ENCODE data around the gene CACNA1F.

The CACNA1F gene

GRCh38 chrX:49197543-49198087, 35.5 kb downstream of the CACNA1F start:
- H3F3A ChIP-seq (ENCODE audit: insufficient read depth, low read length), result no peaks in the 10 kb centered on the region
- no peak overlapping the region for H2AFZ ChIP-seq (ENCODE audit: low read length)
- H3K4me3 ChIP-seq (ENCODE audit: low read depth, low read length, poor library complexity, severe bottlenecking), result no peak overlapping the region
- no peaks in the 10 kb centered on the region for H4K20me1 ChIP-seq (ENCODE audit: insufficient read depth, low read length)
- no peaks in the 10 kb centered on the region for H3K79me2 ChIP-seq (ENCODE audit: insufficient read depth, low read length)
- H3K4me1 ChIP-seq (ENCODE audit: insufficient read depth, low read length, severe bottlenecking), result peaks cover 10% of the 10 kb centered on the region
- no peak overlapping the region for H3K27ac ChIP-seq (ENCODE audit: low read depth, low read length, poor library complexity, severe bottlenecking)
- TF ChIP-seq EZH2 (IDR thresholded peaks at IDR 0.05; ENCODE audit: borderline replicate concordance, low read length) (no peak), CTCF (IDR thresholded peaks at IDR 0.05; ENCODE audit: low read length) (no peak)
- no peaks in the 10 kb centered on the region for H3K9me3 ChIP-seq (ENCODE audit: low read length)
- H3K27me3 ChIP-seq (ENCODE audit: insufficient read depth, low read length), result no peaks in the 10 kb centered on the region
- no peaks in the 10 kb centered on the region for H3K9me2 ChIP-seq (ENCODE audit: low read depth, low read length)
- H3K4me2 ChIP-seq (ENCODE audit: low read length), result no peak overlapping the region
- H3K9ac ChIP-seq (ENCODE audit: low read length), result no peak overlapping the region
- H3K36me3 ChIP-seq (ENCODE audit: insufficient read depth, low read length), result no peaks in the 10 kb centered on the region

GRCh38 chrX:49193542-49193964, 39.6 kb downstream of the CACNA1F start:
- Histone ChIP-seq H3K27ac (ENCODE audit: low read depth, low read length, poor library complexity, severe bottlenecking) (no peak overlapping the region), H3K9ac (ENCODE audit: low read length) (no peak overlapping the region), H4K20me1 (ENCODE audit: insufficient read depth, low read length) (no peaks in the 10 kb centered on the region), H3K9me2 (ENCODE audit: low read depth, low read length) (no peaks in the 10 kb centered on the region), H3K4me2 (ENCODE audit: low read length) (no peak overlapping the region), H3K27me3 (ENCODE audit: insufficient read depth, low read length) (no peaks in the 10 kb centered on the region), H3K4me3 (ENCODE audit: low read depth, low read length, poor library complexity, severe bottlenecking) (no peak overlapping the region), H3K4me1 (ENCODE audit: insufficient read depth, low read length, severe bottlenecking) (peaks cover 12% of the 10 kb centered on the region), H3K79me2 (ENCODE audit: insufficient read depth, low read length) (no peaks in the 10 kb centered on the region), H2AFZ (ENCODE audit: low read length) (no peak overlapping the region), H3K9me3 (ENCODE audit: low read length) (no peaks in the 10 kb centered on the region), H3F3A (ENCODE audit: insufficient read depth, low read length) (no peaks in the 10 kb centered on the region), H3K36me3 (ENCODE audit: insufficient read depth, low read length) (no peaks in the 10 kb centered on the region)
- TF ChIP-seq CTCF (IDR thresholded peaks at IDR 0.05; ENCODE audit: low read length) (no peak), EZH2 (IDR thresholded peaks at IDR 0.05; ENCODE audit: borderline replicate concordance, low read length) (no peak)

DNA sequence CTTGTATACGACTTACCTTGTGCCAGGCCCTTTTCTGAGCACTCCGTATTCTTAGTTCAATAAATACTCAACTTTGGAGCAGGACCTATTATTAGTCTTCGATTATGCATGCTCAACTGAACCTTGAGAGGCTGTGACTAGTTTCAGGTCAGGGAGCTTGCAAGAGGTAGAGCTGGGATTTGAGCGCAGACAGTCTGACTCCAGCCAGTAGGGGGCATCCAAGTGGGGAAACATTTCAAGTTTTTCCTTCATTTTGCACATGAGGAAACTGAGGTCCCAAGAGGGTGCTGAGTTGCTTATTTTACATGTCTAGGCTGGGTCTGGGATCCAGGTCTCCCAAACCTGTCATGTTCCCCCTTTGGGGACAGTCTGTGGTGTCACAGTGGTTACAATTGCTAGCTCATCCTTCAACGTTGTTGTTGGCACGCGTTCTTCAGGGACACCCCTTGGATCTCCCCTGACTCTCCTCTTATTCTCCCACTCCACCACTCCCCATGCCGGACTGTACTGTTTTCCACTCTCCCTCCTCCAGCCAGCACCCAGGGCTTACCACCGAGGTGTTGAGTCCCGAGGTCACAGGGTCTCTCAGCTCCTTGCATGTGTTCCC, 40.3 kb downstream of the CACNA1F start:
- Histone ChIP-seq H2AFZ (ENCODE audit: low read length) (no peak overlapping the region), H3K9me3 (ENCODE audit: low read length) (no peaks in the 10 kb centered on the region), H3F3A (ENCODE audit: insufficient read depth, low read length) (no peaks in the 10 kb centered on the region), H3K4me1 (ENCODE audit: insufficient read depth, low read length, severe bottlenecking) (peaks cover 12% of the 10 kb centered on the region), H3K36me3 (ENCODE audit: insufficient read depth, low read length) (no peaks in the 10 kb centered on the region), H4K20me1 (ENCODE audit: insufficient read depth, low read length) (no peaks in the 10 kb centered on the region), H3K4me3 (ENCODE audit: low read depth, low read length, poor library complexity, severe bottlenecking) (peak overlapping the region; percentile 78), H3K9me2 (ENCODE audit: low read depth, low read length) (no peaks in the 10 kb centered on the region), H3K4me2 (ENCODE audit: low read length) (no peak overlapping the region), H3K9ac (ENCODE audit: low read length) (no peak overlapping the region), H3K27me3 (ENCODE audit: insufficient read depth, low read length) (no peaks in the 10 kb centered on the region), H3K79me2 (ENCODE audit: insufficient read depth, low read length) (no peaks in the 10 kb centered on the region), H3K27ac (ENCODE audit: low read depth, low read length, poor library complexity, severe bottlenecking) (no peak overlapping the region)
- no peak for TF ChIP-seq EZH2 (IDR thresholded peaks at IDR 0.05; ENCODE audit: borderline replicate concordance, low read length)
- TF ChIP-seq CTCF (IDR thresholded peaks at IDR 0.05; ENCODE audit: low read length), result peak; percentile 59

Measured in OCI-LY1 (cell line).